NB4 (cell line): Measurements from ENCODE around the gene SLC9A1.

ENCODE experiments used
- DNase-seq: peaks from one replicate; pipeline ENCODE4 v3.0.0; 2010; ENCODE audit warnings: low read depth
- H3K4me3 ChIP-seq: one replicate; pipeline ENCODE4 v1.5.1; 2011; ENCODE audit warnings: mild to moderate bottlenecking, low read depth, low read length, moderate library complexity
- MYC ChIP-seq: IDR thresholded peaks from 2 replicates; pipeline ENCODE4 v1.6.1; 2011; ENCODE audit warnings: low read depth, low read length
- POLR2A ChIP-seq: IDR thresholded peaks from 2 replicates; pipeline ENCODE4 v1.6.1; 2011; ENCODE audit warnings: mild to moderate bottlenecking; ENCODE audit not compliant: insufficient read length; ENCODE audit errors: extremely low read depth
- TF ChIP-seq, protein P1 (sequence below): IDR thresholded peaks from 2 replicates; pipeline ENCODE4 v1.6.1; 2011; ENCODE audit warnings: low read depth, low read length
- TF ChIP-seq, protein P2 (sequence below): IDR thresholded peaks from one replicate; pipeline ENCODE4 v1.5.1; 2012; ENCODE audit warnings: low read depth, low read length

SLC9A1 gene

DNA sequence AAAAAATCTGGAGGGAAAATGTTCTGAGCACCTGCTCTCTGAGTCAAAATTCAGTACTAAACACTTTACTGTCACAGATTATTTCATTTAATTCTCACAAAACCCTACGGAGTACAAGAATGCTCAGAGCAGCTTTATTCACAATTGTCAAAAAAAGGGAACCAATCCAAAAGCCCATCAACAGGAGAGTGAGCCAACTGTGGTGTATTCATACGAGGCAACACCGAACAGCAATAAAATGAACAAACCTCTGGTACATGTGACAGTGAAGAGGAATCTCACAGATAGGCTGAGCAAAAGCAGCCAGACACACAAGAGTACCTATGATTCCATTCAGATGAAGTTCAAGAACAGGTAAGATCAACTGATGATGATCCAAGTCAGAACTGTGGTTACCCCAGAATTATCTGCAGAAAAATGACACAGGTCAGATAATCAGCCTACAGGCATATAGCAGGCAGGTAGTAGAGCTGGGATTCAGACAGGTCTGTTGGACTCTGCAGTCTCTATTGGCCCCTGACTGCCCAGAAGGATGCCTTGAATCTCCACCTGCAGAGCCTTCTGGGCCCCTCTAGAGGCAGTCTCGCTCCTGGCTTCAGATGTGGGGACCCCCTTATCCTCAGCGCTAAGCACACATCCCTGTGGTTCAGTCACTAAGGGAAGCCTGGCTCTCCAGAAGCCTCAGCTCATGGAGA, 19.2 kb downstream of the SLC9A1 start:
- no peak overlapping the region for H3K4me3 ChIP-seq
- TF ChIP-seq, protein P1, sequence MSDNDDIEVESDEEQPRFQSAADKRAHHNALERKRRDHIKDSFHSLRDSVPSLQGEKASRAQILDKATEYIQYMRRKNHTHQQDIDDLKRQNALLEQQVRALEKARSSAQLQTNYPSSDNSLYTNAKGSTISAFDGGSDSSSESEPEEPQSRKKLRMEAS, result no peak
- TF ChIP-seq, protein P2, sequence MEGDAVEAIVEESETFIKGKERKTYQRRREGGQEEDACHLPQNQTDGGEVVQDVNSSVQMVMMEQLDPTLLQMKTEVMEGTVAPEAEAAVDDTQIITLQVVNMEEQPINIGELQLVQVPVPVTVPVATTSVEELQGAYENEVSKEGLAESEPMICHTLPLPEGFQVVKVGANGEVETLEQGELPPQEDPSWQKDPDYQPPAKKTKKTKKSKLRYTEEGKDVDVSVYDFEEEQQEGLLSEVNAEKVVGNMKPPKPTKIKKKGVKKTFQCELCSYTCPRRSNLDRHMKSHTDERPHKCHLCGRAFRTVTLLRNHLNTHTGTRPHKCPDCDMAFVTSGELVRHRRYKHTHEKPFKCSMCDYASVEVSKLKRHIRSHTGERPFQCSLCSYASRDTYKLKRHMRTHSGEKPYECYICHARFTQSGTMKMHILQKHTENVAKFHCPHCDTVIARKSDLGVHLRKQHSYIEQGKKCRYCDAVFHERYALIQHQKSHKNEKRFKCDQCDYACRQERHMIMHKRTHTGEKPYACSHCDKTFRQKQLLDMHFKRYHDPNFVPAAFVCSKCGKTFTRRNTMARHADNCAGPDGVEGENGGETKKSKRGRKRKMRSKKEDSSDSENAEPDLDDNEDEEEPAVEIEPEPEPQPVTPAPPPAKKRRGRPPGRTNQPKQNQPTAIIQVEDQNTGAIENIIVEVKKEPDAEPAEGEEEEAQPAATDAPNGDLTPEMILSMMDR, result peak; percentile 7
- peak; percentile 37 for DNase-seq

DNA sequence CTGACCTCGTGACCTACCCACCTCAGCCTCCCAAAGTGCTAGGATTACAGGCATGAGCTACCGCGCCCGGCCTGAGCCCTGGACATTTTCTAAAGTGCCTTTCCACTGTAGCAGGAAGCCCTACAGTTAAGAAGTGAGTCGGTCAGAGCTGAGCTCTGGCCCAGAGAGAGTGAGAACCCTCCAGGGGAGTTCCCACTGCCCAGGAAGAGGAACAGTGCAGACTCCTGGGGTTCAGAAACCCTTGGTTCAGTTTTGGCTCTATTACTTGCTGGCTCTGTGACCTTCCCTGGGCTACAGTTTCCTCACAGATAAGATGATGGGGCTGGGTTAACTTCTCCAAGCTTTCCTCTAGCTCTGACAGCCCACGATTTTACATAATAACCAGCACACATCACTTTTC, 20.9 kb downstream of the SLC9A1 start:
- DNase-seq, result no peak
- TF ChIP-seq, protein P1, result no peak
- H3K4me3 ChIP-seq, result no peak overlapping the region

DNA sequence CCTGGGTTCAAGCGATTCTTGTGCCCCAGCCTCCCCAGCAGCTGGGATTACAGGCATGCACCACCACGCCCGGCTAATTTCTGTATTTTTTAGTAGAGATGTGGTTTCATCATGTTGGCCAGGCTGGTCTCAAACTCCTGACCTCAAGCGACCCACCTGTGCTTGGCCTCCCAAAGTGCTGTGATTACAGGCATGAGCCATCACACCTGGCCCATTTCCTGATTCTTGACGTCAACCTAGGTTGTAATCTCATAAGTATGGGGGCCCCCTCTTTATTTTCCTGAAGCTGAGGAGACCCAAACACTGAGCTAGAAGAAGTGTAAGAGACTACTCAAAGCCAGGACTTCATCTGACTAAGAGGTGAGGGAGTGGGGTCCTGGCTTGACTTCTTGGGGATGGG, 21.8 kb downstream of the SLC9A1 start:
- H3K4me3 ChIP-seq, result no peak overlapping the region
- no peak for TF ChIP-seq MYC
- TF ChIP-seq POLR2A, result no peak
- TF ChIP-seq, protein P2, result no peak
- TF ChIP-seq, protein P1, result no peak
- no peak for DNase-seq

DNA sequence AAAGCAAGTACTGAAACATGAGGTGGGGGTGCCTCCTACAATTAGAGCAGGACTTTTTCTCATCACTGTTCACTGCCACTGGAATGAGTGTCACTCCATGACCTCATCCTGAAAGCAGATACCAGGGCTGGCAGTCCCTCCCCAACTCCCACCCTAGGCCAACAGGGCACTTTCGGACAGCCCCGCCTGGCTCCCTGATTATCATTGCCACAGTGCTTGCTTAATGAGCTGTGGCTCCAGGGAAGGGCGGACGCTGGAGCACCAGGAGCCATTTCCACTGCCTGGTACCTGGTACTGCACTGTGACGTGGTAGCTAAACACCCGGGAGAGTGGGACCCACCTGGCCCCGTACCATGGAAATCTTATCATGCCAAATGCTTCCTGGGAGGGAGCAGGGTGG, 22.3 kb downstream of the SLC9A1 start:
- no peak for DNase-seq
- H3K4me3 ChIP-seq, result no peak overlapping the region
- no peak for TF ChIP-seq POLR2A
- TF ChIP-seq, protein P2, result no peak
- TF ChIP-seq MYC, result no peak
- TF ChIP-seq, protein P1, result no peak

DNA sequence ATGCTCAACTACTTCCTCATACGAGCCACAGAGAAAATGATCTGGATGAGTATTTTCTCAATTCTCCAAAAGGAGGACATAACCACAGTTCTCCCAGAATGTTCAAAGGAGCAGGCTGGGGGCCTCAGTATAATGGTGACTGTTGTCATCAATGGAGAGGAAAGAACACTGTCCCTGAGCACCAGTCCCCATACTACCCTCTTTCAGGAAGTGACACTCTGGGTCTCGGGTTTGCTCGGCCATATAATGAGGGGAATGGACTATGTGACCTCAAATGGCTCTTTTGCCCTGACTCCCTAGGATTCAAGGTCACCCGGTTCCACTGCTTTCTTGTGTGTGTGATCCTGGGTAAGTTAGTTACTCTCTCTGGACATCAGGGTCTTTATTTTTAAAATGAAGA, 22.8 kb downstream of the SLC9A1 start:
- H3K4me3 ChIP-seq, result no peak overlapping the region
- no peak for DNase-seq
- no peak for TF ChIP-seq POLR2A
- TF ChIP-seq, protein P2, result no peak
- TF ChIP-seq, protein P1, result no peak
- no peak for TF ChIP-seq MYC

DNA sequence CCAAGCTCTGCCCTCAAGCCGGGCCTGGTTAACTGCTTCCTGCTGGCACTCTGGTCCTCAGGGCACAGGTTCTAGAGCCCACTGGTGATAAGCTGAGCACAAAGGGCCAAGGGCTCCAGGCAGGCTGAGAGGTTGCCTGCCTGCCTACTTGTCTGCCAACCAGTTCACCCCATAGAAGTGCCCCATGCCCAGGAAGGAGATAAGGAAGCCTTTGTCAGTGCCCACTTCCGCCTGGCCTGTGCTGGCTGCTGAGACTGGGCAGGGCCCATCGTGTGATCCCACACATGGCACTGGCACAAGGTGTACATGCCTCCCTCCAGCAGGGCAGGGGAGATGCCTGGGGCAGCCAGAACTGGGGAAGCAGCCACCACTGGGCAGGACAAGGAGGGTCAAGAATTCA, 24.1 kb downstream of the SLC9A1 start:
- H3K4me3 ChIP-seq, result no peak overlapping the region
- no peak for DNase-seq
- TF ChIP-seq, protein P2, result no peak
- TF ChIP-seq, protein P1, result no peak
- no peak for TF ChIP-seq MYC
- TF ChIP-seq POLR2A, result no peak
